Fibroblast of lung (primary cell): ENCODE measurements around the gene ZBTB2. TPM values are rescaled to one million over a fixed set of nuclear protein-coding genes. Genes with fewer than 3 reads are reported as not detected.
"Not testable (repeated sequence)": the region's sequence is repeated elsewhere in the genome, so short reads cannot be mapped to it uniquely, and the experiment has no call there.

Experiments used
- DNase-seq, 2 donors: peaks; one replicate each; pipeline versions ENCODE4 v3.0.0 to v3.0.0-alpha.2; 2010; ENCODE audit warnings: low read depth in 2 of 2
- H2AFZ ChIP-seq: 2 replicates; pipeline ENCODE4 v1.5.1; 2012; ENCODE audit warnings: low read length, control low read depth, inconsistent platforms
- H3K27ac ChIP-seq: 2 replicates; pipeline ENCODE4 v1.5.1; 2011; ENCODE audit warnings: low read length, control low read depth; ENCODE audit not compliant: insufficient read depth
- H3K27me3 ChIP-seq: 2 replicates; pipeline ENCODE4 v1.5.1; 2011; ENCODE audit warnings: mild to moderate bottlenecking, low read length; ENCODE audit not compliant: control insufficient read depth, insufficient read depth
- H3K36me3 ChIP-seq: 2 replicates; pipeline ENCODE4 v1.5.1; 2011; ENCODE audit warnings: low read length; ENCODE audit not compliant: control insufficient read depth, insufficient read depth
- H3K4me1 ChIP-seq: 2 replicates; pipeline ENCODE4 v1.5.1; 2011; ENCODE audit warnings: low read length; ENCODE audit not compliant: control insufficient read depth, insufficient read depth; ENCODE audit errors: extremely low read depth
- H3K4me2 ChIP-seq: 2 replicates; pipeline ENCODE4 v1.5.1; 2011; ENCODE audit warnings: low read length, control low read depth; ENCODE audit not compliant: insufficient read depth; ENCODE audit errors: extremely low read depth
- H3K4me3 ChIP-seq, 4 experiments: fragments of 200-600 bp in 1 of 4; sonication (generic) in 1 of 4; replicated peaks in 1 of 4; 2 replicates each; pipeline ENCODE4 v1.5.1; 2011 to 2016; ENCODE audit warnings: low read length in 4 of 4, low read depth in 3 of 4, mild to moderate bottlenecking in 3 of 4, control low read depth in 2 of 4, inconsistent platforms in 1 of 4, mixed read lengths in 1 of 4; ENCODE audit not compliant: insufficient read depth in 1 of 4; ENCODE audit errors: control extremely low read depth in 1 of 4
- H3K79me2 ChIP-seq: 2 replicates; pipeline ENCODE4 v1.5.1; 2012; ENCODE audit warnings: mild to moderate bottlenecking, low read length, inconsistent platforms; ENCODE audit not compliant: control insufficient read depth, insufficient read depth
- H3K9ac ChIP-seq: 2 replicates; pipeline ENCODE4 v1.5.1; 2011; ENCODE audit warnings: mild to moderate bottlenecking, low read length, control low read depth; ENCODE audit not compliant: insufficient read depth
- H3K9me3 ChIP-seq: 2 replicates; pipeline ENCODE4 v1.5.1; 2012; ENCODE audit warnings: low read depth, low read length; ENCODE audit not compliant: control insufficient read depth, insufficient read depth
- H4K20me1 ChIP-seq: 2 replicates; pipeline ENCODE4 v1.5.1; 2011; ENCODE audit warnings: low read length; ENCODE audit not compliant: control insufficient read depth, insufficient read depth; ENCODE audit errors: extremely low read depth
- EZH2 ChIP-seq: IDR thresholded peaks from 2 replicates; pipeline ENCODE4 v1.5.1; 2012; ENCODE audit warnings: low read length, control low read depth, mild to moderate bottlenecking; ENCODE audit errors: missing control alignments
- polyA plus RNA-seq, 2 donors: library from polyadenylated mRNA; depleted of rRNA in 1 of 2; stranded (reverse) in 1 of 2; unstranded in 1 of 2; fragments of >200 nt; gene quantifications; 2 replicates each; pipeline ENCODE4 v1.2.1, GENCODE V29; 2011 to 2012; ENCODE audit warnings: missing spikeins in 1 of 2
- total RNA-seq: library from RNA; depleted of rRNA; stranded (reverse); fragments of >200 nt; gene quantifications from 2 replicates; pipeline ENCODE4 v1.2.1, GENCODE V29; 2014
- TF ChIP-seq, protein P1 (sequence below), 2 donors: IDR thresholded peaks in 1 of 2; conservative IDR thresholded peaks in 1 of 2; 1 replicate in 1 of 2; 2 replicates in 1 of 2; pipeline ENCODE4 v1.5.1; 2011 to 2012; ENCODE audit warnings: low read length in 2 of 2, control low read depth in 1 of 2, inconsistent platforms in 1 of 2, low read depth in 1 of 2, mild to moderate bottlenecking in 1 of 2

ZBTB2 gene
- total and polyA plus RNA-seq, 2 donors (not counting 1 experiment from before 2014, with no cell fraction given) = 12.2 to 20.1 TPM

DNA sequence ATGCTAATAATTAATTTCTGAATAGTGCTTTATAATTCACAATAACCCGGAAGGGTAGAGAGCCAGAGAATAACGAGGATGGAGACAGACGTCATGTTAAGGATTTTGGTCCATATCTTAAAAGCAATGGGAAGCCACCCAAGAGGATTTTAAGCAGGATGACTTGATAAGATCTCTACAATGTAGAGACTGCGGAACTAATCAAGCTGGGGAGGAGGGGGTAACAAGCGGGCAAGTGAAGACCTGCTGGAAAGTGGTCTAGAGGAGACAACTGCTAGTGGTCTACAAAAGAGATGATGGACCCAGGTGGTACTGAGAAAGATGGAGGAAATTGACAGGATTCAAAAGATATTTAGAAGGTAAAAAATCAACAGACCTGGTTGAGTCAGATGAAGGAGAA lies 7.2 kb downstream of the ZBTB2 start:
- Histone ChIP-seq H3K27me3 (no peaks in the 10 kb centered on the region), H4K20me1 (no peaks in the 10 kb centered on the region), H3K4me2 (no peak overlapping the region), H3K9me3 (no peaks in the 10 kb centered on the region), H2AFZ (no peak overlapping the region), H3K79me2 (peaks cover 59% of the 10 kb centered on the region), H3K4me3 (no peak overlapping the region), H3K9ac (no peak overlapping the region), H3K4me1 (peaks cover 11% of the 10 kb centered on the region), H3K36me3 (no peaks in the 10 kb centered on the region), H3K27ac (no peak overlapping the region)
- TF ChIP-seq, protein P1, sequence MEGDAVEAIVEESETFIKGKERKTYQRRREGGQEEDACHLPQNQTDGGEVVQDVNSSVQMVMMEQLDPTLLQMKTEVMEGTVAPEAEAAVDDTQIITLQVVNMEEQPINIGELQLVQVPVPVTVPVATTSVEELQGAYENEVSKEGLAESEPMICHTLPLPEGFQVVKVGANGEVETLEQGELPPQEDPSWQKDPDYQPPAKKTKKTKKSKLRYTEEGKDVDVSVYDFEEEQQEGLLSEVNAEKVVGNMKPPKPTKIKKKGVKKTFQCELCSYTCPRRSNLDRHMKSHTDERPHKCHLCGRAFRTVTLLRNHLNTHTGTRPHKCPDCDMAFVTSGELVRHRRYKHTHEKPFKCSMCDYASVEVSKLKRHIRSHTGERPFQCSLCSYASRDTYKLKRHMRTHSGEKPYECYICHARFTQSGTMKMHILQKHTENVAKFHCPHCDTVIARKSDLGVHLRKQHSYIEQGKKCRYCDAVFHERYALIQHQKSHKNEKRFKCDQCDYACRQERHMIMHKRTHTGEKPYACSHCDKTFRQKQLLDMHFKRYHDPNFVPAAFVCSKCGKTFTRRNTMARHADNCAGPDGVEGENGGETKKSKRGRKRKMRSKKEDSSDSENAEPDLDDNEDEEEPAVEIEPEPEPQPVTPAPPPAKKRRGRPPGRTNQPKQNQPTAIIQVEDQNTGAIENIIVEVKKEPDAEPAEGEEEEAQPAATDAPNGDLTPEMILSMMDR (conservative IDR thresholded peaks at IDR 0.05 in 1 of 2, IDR thresholded peaks at IDR 0.05 in 1 of 2; ENCODE audit: low read depth in 1 of 2, low read length in 2 of 2) = no peak
- TF ChIP-seq EZH2 = no peak
- no peak for DNase-seq

DNA sequence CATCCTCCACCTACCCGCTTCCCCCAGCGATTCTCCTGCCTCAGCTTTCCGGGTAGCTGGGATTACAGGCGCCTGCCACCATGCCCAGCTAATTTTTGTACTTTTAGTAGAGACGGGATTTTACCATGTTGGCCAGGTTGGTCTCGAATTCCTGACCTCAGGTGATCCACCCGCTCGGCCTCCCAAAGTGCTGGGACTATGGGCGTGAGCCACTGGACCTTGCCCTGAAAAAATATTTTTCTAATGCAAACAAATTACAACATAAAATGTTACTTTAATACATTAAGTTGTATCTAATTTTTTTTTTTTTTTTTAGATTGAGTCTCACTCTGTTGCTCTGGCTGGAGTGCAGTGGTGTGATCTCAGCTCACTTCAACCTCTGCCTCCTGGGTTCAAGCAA lies 8.7 kb downstream of the ZBTB2 start:
- not testable (repeated sequence) for DNase-seq, H3K4me3 ChIP-seq, H3K27me3 ChIP-seq, H3K36me3 ChIP-seq, H3K4me2 ChIP-seq, H3K9ac ChIP-seq, H2AFZ ChIP-seq, H3K4me1 ChIP-seq, H4K20me1 ChIP-seq, H3K9me3 ChIP-seq, H3K27ac ChIP-seq
- peaks cover 53% of the 10 kb centered on the region for H3K79me2 ChIP-seq

DNA sequence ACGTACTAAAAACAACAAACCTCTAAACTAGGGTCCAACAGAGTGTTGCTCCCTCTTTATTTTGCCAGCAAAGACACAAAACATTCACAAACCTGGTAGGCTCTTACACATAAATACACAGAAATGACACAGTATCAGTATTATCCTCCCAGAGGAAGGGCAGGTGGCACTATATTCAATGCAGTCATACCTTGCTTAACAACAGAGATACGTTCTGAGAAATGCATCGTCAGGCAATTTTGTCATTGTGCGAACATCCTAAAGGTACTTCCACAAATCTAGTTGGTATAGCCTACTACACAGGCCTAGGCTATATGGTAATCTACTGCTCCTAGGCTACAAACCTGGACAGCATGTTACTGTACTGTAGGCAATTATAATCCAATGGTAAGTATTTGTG lies 9.6 kb downstream of the ZBTB2 start:
- no peak for TF ChIP-seq EZH2
- TF ChIP-seq, protein P1 (conservative IDR thresholded peaks at IDR 0.05 in 1 of 2, IDR thresholded peaks at IDR 0.05 in 1 of 2; ENCODE audit: low read depth in 1 of 2, low read length in 2 of 2) = no peak
- H4K20me1 ChIP-seq = no peaks in the 10 kb centered on the region
- no peak overlapping the region for H3K4me3 ChIP-seq
- DNase-seq = no peak
- H3K4me2 ChIP-seq = no peak overlapping the region
- no peak overlapping the region for H2AFZ ChIP-seq
- peaks cover 2% of the 10 kb centered on the region for H3K4me1 ChIP-seq
- no peaks in the 10 kb centered on the region for H3K9me3 ChIP-seq
- no peak overlapping the region for H3K27ac ChIP-seq
- H3K9ac ChIP-seq = no peak overlapping the region
- H3K79me2 ChIP-seq = peaks cover 51% of the 10 kb centered on the region
- no peaks in the 10 kb centered on the region for H3K27me3 ChIP-seq
- no peaks in the 10 kb centered on the region for H3K36me3 ChIP-seq

DNA sequence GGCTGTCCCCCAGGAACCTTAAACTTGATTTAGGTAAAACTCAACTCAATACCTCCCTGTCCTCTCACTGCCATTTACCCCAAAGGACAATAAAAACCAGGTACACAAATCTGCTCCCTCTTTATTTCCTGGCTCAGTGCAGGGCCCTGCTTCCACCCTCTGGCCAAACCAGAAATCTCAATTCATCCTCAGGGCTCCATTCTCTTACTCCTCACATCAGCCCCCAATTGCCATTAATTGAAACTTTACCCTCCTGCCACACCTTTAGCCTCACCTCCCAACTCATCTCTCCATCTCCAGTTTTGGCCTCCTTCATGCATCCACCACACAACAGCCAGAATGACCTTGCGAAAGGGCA lies 10.5 kb downstream of the ZBTB2 start:
- Histone ChIP-seq H3K27me3 (no peaks in the 10 kb centered on the region), H3K9me3 (no peaks in the 10 kb centered on the region), H3K27ac (no peak overlapping the region), H3K9ac (no peak overlapping the region), H2AFZ (no peak overlapping the region), H3K36me3 (no peaks in the 10 kb centered on the region), H4K20me1 (no peaks in the 10 kb centered on the region), H3K4me3 (no peak overlapping the region), H3K4me2 (no peak overlapping the region), H3K79me2 (peaks cover 50% of the 10 kb centered on the region), H3K4me1 (peaks cover 2% of the 10 kb centered on the region)
- no peak for DNase-seq
- TF ChIP-seq EZH2 = no peak
- TF ChIP-seq, protein P1 (conservative IDR thresholded peaks at IDR 0.05 in 1 of 2, IDR thresholded peaks at IDR 0.05 in 1 of 2; ENCODE audit: low read depth in 1 of 2, low read length in 2 of 2) = no peak
